Measurements from ENCODE around the gene OR51E2. TPM values are rescaled to one million over a fixed set of nuclear protein-coding genes. Genes with fewer than 3 reads are reported as not detected.

The OR51E2 gene
- total and polyA plus RNA-seq, 2 experiments from 2014 or later, result not detected

DNA sequence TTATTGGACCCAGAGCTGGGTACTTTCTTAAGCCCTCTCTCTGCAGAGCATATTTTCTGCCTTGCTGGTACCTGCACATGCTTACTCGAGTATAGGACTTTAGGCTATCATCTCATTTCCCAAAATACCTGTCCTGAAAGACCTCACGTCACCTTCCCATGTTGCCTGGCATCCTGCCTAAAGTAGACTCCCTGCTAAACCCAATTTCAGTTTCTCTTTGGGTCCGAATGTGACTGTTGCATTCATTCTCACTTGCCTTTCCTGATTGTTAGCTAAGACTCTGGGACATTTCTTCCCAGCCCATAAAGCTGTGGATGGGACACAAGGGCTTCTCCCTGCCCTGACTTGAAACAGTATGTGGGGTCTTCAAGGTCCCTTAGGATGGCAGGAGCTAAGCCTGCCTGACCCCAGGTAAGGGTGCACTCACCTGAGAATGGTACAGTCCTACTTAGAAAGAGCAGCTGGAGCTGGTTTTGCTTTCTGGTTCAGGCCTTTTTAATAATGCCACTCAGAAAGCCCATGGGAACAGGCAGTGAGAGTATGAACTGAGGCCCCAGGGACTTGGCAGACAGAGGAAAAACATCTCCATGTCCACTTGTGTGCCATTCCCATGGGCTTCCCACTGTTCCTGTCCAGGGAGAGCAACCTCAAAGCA lies 12.9 kb downstream of the OR51E2 start:
- no peaks in the 10 kb centered on the region for H3K9me3 ChIP-seq (ENCODE audit: low read depth)
- H3K4me1 ChIP-seq (ENCODE audit: low read depth), result no peaks in the 10 kb centered on the region
- DNase-seq (ENCODE audit: low read depth in 1 of 2, low spot score in 1 of 2), result no peak
- H3K27me3 ChIP-seq, result no peaks in the 10 kb centered on the region
- TF ChIP-seq, protein P1, sequence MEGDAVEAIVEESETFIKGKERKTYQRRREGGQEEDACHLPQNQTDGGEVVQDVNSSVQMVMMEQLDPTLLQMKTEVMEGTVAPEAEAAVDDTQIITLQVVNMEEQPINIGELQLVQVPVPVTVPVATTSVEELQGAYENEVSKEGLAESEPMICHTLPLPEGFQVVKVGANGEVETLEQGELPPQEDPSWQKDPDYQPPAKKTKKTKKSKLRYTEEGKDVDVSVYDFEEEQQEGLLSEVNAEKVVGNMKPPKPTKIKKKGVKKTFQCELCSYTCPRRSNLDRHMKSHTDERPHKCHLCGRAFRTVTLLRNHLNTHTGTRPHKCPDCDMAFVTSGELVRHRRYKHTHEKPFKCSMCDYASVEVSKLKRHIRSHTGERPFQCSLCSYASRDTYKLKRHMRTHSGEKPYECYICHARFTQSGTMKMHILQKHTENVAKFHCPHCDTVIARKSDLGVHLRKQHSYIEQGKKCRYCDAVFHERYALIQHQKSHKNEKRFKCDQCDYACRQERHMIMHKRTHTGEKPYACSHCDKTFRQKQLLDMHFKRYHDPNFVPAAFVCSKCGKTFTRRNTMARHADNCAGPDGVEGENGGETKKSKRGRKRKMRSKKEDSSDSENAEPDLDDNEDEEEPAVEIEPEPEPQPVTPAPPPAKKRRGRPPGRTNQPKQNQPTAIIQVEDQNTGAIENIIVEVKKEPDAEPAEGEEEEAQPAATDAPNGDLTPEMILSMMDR (IDR thresholded peaks at IDR 0.05; ENCODE audit: low read depth, low read length), result no peak
- no peak overlapping the region for H3K4me3 ChIP-seq
- H3K27ac ChIP-seq, result no peak overlapping the region
- H3K36me3 ChIP-seq, result no peaks in the 10 kb centered on the region

DNA sequence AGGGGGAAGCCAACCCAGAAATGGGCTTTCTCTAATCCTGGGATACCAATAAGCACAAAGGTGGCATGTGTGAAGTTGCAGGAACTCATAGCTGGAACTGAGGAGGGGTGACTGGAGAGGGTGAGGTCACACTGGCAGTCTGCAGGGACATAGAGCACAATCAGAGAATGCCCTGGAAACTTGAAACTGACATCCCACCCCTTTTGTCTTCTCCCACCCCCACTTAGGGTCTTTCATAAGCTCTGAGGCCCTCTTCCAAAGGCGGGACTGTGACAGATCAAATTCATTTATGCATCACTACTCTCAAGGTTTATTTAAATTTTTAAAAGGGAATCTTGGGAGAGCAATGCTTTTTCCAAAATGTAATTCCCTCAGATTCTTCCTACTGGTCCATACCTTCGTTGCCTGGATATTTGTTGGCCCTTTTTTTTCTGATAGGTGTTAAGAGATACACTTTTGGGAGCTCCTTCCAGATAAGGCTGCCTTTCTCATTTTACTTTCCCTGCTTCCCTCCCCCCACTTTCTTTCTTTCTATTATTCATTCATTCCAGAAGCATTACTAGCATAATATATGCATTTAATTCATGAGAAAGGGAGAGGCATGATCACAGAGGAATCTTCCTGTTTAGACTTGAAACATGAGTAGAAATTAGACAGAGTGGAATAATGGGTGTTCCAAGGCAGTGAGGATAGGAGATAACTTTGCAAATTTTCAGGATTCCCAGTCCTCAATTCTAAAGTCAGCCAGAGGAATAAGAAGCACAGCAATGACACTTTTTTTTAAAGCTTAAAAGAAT lies 14.8 kb downstream of the OR51E2 start:
- no peaks in the 10 kb centered on the region for H3K36me3 ChIP-seq
- no peak for DNase-seq (ENCODE audit: low read depth in 1 of 2, low spot score in 1 of 2)
- TF ChIP-seq, protein P1 (IDR thresholded peaks at IDR 0.05; ENCODE audit: low read depth, low read length), result no peak
- no peaks in the 10 kb centered on the region for H3K27me3 ChIP-seq
- no peak overlapping the region for H3K4me3 ChIP-seq
- H3K27ac ChIP-seq, result no peak overlapping the region
- no peaks in the 10 kb centered on the region for H3K9me3 ChIP-seq (ENCODE audit: low read depth)
- H3K4me1 ChIP-seq (ENCODE audit: low read depth), result no peaks in the 10 kb centered on the region

DNA sequence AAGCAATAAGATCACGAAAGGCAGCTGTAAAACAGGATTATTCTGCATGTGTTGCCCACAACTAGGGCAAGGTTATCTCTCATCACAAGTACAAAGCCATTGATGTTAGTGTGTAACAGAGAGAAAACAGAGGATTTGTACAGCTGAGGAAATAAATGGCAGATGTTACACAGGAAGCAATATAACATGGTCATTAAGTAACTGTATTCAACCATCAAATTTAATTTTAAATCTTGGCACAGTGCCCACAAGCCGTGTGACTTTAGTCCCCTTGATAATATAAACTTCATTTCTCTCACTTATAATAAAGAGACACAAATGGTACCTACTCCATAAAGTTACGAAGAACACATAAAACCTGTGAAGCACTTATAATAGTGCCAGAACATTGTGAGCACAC lies 17.3 kb downstream of the OR51E2 start:
- Histone ChIP-seq H3K9me3 (ENCODE audit: low read depth) (no peaks in the 10 kb centered on the region), H3K4me1 (ENCODE audit: low read depth) (no peaks in the 10 kb centered on the region), H3K27me3 (no peaks in the 10 kb centered on the region), H3K27ac (no peak overlapping the region), H3K36me3 (no peaks in the 10 kb centered on the region), H3K4me3 (no peak overlapping the region)
- DNase-seq (ENCODE audit: low read depth in 1 of 2, low spot score in 1 of 2), result no peak
- TF ChIP-seq, protein P1 (IDR thresholded peaks at IDR 0.05; ENCODE audit: low read depth, low read length), result no peak

DNA sequence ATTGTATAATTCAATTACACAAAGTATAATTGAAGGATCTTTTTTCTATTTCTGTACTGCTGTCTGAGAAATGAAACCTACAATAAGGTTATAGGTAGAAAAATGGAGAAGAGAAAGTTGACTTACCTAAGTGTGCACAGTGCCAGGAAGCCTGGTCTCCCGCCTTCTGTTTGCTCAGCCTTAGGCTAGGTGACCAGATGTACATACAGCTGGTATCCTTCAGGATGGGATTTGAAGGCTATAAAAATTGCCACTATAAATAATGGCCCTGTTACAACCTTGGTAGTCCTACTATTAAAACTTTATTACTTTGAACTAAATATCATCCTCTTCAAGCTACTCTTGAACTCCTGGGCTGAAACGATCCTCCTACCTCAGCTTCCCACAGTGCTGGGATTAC lies 19.7 kb downstream of the OR51E2 start:
- DNase-seq (ENCODE audit: low read depth in 1 of 2, low spot score in 1 of 2), result no peak
- H3K27ac ChIP-seq, result no peak overlapping the region
- H3K4me3 ChIP-seq, result no peak overlapping the region
- TF ChIP-seq, protein P1 (IDR thresholded peaks at IDR 0.05; ENCODE audit: low read depth, low read length), result no peak
- no peaks in the 10 kb centered on the region for H3K36me3 ChIP-seq
- H3K27me3 ChIP-seq, result no peaks in the 10 kb centered on the region
- H3K9me3 ChIP-seq (ENCODE audit: low read depth), result no peaks in the 10 kb centered on the region
- no peaks in the 10 kb centered on the region for H3K4me1 ChIP-seq (ENCODE audit: low read depth)

DNA sequence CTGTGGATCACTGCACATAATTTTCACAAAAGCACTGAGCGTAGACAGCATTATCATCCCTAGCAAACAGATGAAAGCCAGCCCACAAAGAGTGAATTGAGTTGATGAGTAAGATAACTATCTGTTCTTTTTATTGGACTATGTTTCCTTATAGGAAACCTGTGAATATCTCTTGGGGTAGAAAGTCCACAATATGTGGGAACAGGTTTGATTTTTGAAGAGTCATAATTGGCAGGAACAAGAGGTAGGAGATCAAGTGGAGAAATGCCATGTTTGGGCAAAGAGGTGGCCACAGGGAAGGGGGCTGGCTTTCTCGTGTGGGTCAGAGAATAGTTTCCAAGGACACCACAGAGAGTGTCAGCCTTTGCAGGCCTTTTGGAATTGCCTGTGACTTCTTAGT lies 23.9 kb downstream of the OR51E2 start:
- Histone ChIP-seq H3K4me1 (ENCODE audit: low read depth) (no peaks in the 10 kb centered on the region), H3K27me3 (no peaks in the 10 kb centered on the region), H3K4me3 (no peak overlapping the region), H3K36me3 (no peaks in the 10 kb centered on the region), H3K9me3 (ENCODE audit: low read depth) (no peaks in the 10 kb centered on the region), H3K27ac (no peak overlapping the region)
- no peak for DNase-seq (ENCODE audit: low read depth in 1 of 2, low spot score in 1 of 2)
- TF ChIP-seq, protein P1 (IDR thresholded peaks at IDR 0.05; ENCODE audit: low read depth, low read length), result no peak

Measured in cardiac muscle cell (in vitro differentiated cells and primary cell).